Endothelial cell (in vitro differentiated cells): ENCODE results near the gene ITGB1. TPM values are rescaled to one million over a fixed set of nuclear protein-coding genes. Genes with fewer than 3 reads are reported as not detected.
A peak's percentile ranks its signal among the peaks of the same experiment; 100 is the strongest.
"Not testable (repeated sequence)": the region's sequence is repeated elsewhere in the genome, so short reads cannot be mapped to it uniquely, and the experiment has no call there.

Experiments used
- DNase-seq: peaks from one replicate; pipeline ENCODE4 v3.0.0; 2021; ENCODE audit warnings: low spot score
- H3K27ac Mint-ChIP-seq: one replicate; pipeline ENCODE4 v1.8.0; 2021; ENCODE audit warnings: mixed read lengths, inconsistent platforms; ENCODE audit not compliant: unreplicated experiment
- H3K27me3 Mint-ChIP-seq: one replicate; pipeline ENCODE4 v1.8.0; 2021; ENCODE audit warnings: mild to moderate bottlenecking, moderate library complexity, mixed read lengths, inconsistent platforms; ENCODE audit not compliant: unreplicated experiment
- H3K36me3 Mint-ChIP-seq: one replicate; pipeline ENCODE4 v1.8.0; 2021; ENCODE audit warnings: mild to moderate bottlenecking, low read depth, mixed read lengths, inconsistent platforms; ENCODE audit not compliant: unreplicated experiment
- H3K4me1 Mint-ChIP-seq: one replicate; pipeline ENCODE4 v1.8.0; 2021; ENCODE audit warnings: mild to moderate bottlenecking, mixed read lengths, inconsistent platforms; ENCODE audit not compliant: unreplicated experiment
- H3K4me3 Mint-ChIP-seq: one replicate; pipeline ENCODE4 v1.8.0; 2021; ENCODE audit warnings: mild to moderate bottlenecking, mixed read lengths, inconsistent platforms; ENCODE audit not compliant: unreplicated experiment
- H3K9me3 Mint-ChIP-seq: one replicate; pipeline ENCODE4 v1.8.0; 2021; ENCODE audit warnings: mixed read lengths, inconsistent platforms; ENCODE audit not compliant: unreplicated experiment
- CTCF ChIP-seq: fragments of 200-600 bp; sonication (generic); IDR thresholded peaks from one replicate; pipeline ENCODE4 v1.5.0; 2021; ENCODE audit warnings: antibody characterized with exemption; ENCODE audit not compliant: unreplicated experiment
- total RNA-seq: library from RNA; stranded (reverse); fragmentation: NEBNext Ultra II Directional; extraction: Animal tissue kit (Norgen Biotek cat#: 25700); gene quantifications from one replicate; pipeline ENCODE4 v1.2.1, GENCODE V29; 2021; ENCODE audit not compliant: unreplicated experiment

ITGB1 gene
- total RNA-seq, 1 donor from 2014 or later: 504 TPM

GRCh38 chr10:32929634-32930033 is 28.4 kb downstream of the ITGB1 start:
- DNase-seq: no peak
- Mint-ChIP-seq H3K9me3 (no peaks in the 10 kb centered on the region), H3K27me3 (peaks cover 1% of the 10 kb centered on the region), H3K4me3 (no peak overlapping the region), H3K27ac (no peak overlapping the region), H3K36me3 (peaks cover 34% of the 10 kb centered on the region), H3K4me1 (no peaks in the 10 kb centered on the region)
- no peak for TF ChIP-seq CTCF

DNA sequence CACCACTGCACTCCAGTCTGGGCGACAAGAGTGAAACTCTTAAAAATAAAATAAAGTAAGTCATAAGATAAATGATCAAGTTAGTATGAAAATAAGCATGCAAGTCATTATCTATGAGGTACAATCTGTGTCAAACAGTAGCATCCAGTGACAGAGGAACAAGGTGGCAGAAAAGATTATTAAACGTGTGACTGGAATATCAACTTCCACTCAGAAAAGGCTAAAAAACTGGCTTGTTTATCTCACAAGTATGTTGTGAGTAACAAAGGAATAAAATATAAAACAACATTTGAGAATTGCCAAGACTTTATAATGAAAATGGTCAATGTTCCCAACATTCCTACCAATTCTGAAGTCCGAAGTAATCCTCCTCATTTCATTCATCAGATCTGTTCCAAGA is 30.3 kb downstream of the ITGB1 start:
- no peak for DNase-seq
- Mint-ChIP-seq H3K27ac (no peak overlapping the region), H3K4me1 (no peaks in the 10 kb centered on the region), H3K9me3 (no peaks in the 10 kb centered on the region), H3K36me3 (peaks cover 42% of the 10 kb centered on the region), H3K27me3 (peaks cover 1% of the 10 kb centered on the region), H3K4me3 (peak overlapping the region; percentile 43)
- TF ChIP-seq CTCF: no peak

- H3K27ac Mint-ChIP-seq: no peak overlapping the region
- peaks cover 2% of the 10 kb centered on the region for H3K4me1 Mint-ChIP-seq
- no peaks in the 10 kb centered on the region for H3K9me3 Mint-ChIP-seq
- no peak for DNase-seq
- no peak for TF ChIP-seq CTCF
- no peak overlapping the region for H3K4me3 Mint-ChIP-seq
- H3K36me3 Mint-ChIP-seq: peaks cover 57% of the 10 kb centered on the region
- peaks cover 3% of the 10 kb centered on the region for H3K27me3 Mint-ChIP-seq
These were observed 34.2 kb downstream of the ITGB1 start for GRCh38 chr10:32923849-32924248.

DNA sequence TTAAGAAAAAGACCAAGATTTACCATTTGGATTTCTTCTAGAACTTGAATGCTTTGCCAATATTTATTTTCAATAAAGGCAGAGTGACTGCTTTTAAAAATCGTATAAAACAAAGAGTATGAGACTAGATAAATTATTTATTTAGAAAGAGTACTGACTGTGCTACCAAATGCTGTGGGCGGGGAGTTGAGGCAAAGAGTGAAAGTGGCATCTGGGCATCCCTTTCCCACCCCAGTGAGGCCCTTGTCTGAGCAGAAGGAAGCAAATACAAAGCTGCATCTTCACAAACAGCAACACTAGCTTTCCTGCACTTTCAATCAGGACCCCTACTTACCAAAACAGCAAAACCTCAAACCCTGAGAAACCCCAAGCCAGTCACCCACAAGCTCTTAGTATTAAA is 34.9 kb downstream of the ITGB1 start:
- TF ChIP-seq CTCF: no peak
- no peak for DNase-seq
- Mint-ChIP-seq H3K4me1 (peaks cover 2% of the 10 kb centered on the region), H3K4me3 (no peak overlapping the region), H3K36me3 (peaks cover 56% of the 10 kb centered on the region), H3K27ac (no peak overlapping the region), H3K27me3 (peaks cover 3% of the 10 kb centered on the region), H3K9me3 (no peaks in the 10 kb centered on the region)

DNA sequence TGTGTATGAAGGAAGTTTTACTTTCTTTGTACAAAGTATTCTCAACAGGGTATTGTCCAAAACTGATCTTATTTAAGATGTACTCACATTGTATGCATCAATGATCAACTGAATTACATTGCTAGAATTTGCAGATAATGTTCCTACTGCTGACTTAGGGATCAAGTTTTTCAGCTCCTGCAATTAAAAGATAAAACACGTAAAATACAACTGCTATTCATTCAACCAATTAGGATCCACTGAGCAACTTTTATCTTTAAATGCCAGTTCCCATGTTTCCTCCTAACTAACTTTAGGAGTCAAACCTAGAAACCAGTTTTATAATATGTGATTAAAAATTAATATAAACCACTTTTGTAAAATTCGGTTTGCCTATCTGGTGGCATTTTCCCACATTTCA is 35.9 kb downstream of the ITGB1 start:
- no peaks in the 10 kb centered on the region for H3K9me3 Mint-ChIP-seq
- no peak overlapping the region for H3K27ac Mint-ChIP-seq
- H3K4me3 Mint-ChIP-seq: no peak overlapping the region
- peaks cover 57% of the 10 kb centered on the region for H3K36me3 Mint-ChIP-seq
- peaks cover 2% of the 10 kb centered on the region for H3K27me3 Mint-ChIP-seq
- no peak for DNase-seq
- H3K4me1 Mint-ChIP-seq: peaks cover 2% of the 10 kb centered on the region
- no peak for TF ChIP-seq CTCF

DNA sequence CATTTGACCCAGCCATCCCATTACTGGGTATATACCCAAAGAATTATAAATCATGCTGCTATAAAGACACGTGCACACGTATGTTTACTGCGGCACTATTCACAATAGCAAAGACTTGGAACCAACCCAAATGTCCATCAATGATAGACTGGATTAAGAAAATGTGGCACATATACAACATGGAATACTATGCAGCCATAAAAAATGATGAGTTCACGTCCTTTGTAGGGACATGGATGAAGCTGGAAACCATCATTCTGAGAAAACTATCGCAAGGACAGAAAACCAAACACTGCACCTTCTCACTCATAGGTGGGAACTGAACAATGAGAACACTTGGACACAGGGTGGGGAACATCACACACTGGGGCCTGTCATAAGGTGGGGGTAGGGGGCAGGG is 40.2 kb downstream of the ITGB1 start:
- peaks cover 13% of the 10 kb centered on the region for H3K4me1 Mint-ChIP-seq
- peaks cover 59% of the 10 kb centered on the region for H3K36me3 Mint-ChIP-seq
- H3K9me3 Mint-ChIP-seq, H3K27ac Mint-ChIP-seq, DNase-seq, H3K4me3 Mint-ChIP-seq, H3K27me3 Mint-ChIP-seq: not testable (repeated sequence)
